GM13977 (cell line): ENCODE results near the gene FAM98B.

Experiments used
- DNase-seq: peaks from one replicate; pipeline ENCODE4 v3.0.0; 2012; ENCODE audit warnings: low spot score
- CTCF ChIP-seq: IDR thresholded peaks from 2 replicates; pipeline ENCODE4 v1.5.1; 2012; ENCODE audit warnings: mild to moderate bottlenecking, control low read depth; ENCODE audit not compliant: insufficient read depth; ENCODE audit errors: extremely low read depth, missing control alignments
- in situ Hi-C: fragments of 300-500 bp; cut with MboI; formaldehyde crosslinking; loops from one replicate; pipeline ENCODE4 v1.12.0; 2022; ENCODE audit warnings: low sequenced_read_pairs, low pct_unique_long_range_greater_than_20kb, mixed read lengths, inconsistent platforms; ENCODE audit not compliant: unreplicated experiment

Gene FAM98B

GRCh38 chr15:38507570-38507969 is 53.6 kb downstream of the FAM98B start:
- no peak for DNase-seq
- no peak for TF ChIP-seq CTCF
- in situ Hi-C loops: no loop called here

DNA sequence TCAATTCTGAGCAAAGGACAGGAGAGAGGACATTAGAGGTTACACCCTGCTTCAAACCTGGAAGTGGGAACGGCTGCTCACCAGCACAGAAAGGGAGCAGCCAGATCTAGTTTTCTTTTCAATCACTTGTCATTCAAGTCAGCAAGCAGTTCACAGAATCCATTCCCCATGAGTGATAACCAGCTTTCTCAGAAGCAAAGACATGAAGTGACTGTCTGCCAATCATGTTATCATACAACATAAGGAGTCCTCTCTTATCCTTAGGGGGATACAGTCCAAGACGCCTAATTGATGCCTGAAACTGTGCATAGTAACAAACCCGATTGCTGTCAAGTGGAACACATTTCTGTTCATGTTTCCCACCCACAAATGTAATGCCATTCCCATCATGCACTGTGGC is 54.7 kb downstream of the FAM98B start:
- TF ChIP-seq CTCF: no peak
- in situ Hi-C loops: no loop called here
- DNase-seq: no peak

GRCh38 chr15:38509152-38509551 is 55.2 kb downstream of the FAM98B start:
- no peak for TF ChIP-seq CTCF
- in situ Hi-C loops: no loop called here
- no peak for DNase-seq

DNA sequence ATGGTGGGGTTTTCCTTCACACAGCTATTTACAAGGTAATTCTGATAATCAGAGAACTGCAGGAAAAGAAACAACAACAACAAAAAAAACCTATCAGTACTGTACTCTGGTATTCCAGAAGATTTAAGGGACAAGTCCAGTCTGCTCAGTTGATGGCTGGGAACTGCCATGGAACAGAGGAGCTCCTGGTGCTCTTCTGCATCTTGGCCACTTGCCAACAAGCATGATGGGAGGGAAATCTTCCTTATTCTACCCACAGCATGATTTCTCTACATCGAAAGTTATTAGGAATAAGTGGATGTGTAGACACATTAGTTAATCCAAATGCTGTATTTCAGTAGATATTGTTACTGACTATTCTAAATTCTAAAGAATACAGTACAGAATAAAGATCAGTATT is 59.0 kb downstream of the FAM98B start:
- no peak for TF ChIP-seq CTCF
- no peak for DNase-seq
- in situ Hi-C loops: no loop called here

GRCh38 chr15:38514601-38515000 is 60.7 kb downstream of the FAM98B start:
- in situ Hi-C loops: no loop called here
- DNase-seq: no peak
- TF ChIP-seq CTCF: no peak

GRCh38 chr15:38516626-38517025 is 62.7 kb downstream of the FAM98B start:
- no peak for TF ChIP-seq CTCF
- in situ Hi-C loops: no loop called here
- DNase-seq: no peak
